Loucy (cell line): ENCODE data around the gene PTGFRN.
A peak's percentile ranks its signal among the peaks of the same experiment; 100 is the strongest.

Experiments used
- EZH2phosphoT487 ChIP-seq: fragments of 200-600 bp; IDR thresholded peaks from 2 replicates; pipeline ENCODE4 v1.6.1; 2018; ENCODE audit warnings: antibody characterized with exemption, mild to moderate bottlenecking, moderate library complexity, borderline replicate concordance
- TF ChIP-seq, protein P1 (sequence below): fragments of 200-600 bp; sonication (generic); conservative IDR thresholded peaks from 2 replicates; pipeline ENCODE4 v1.5.1; 2014; ENCODE audit warnings: mild to moderate bottlenecking, antibody characterized with exemption, low read length

- TF ChIP-seq, protein P1, sequence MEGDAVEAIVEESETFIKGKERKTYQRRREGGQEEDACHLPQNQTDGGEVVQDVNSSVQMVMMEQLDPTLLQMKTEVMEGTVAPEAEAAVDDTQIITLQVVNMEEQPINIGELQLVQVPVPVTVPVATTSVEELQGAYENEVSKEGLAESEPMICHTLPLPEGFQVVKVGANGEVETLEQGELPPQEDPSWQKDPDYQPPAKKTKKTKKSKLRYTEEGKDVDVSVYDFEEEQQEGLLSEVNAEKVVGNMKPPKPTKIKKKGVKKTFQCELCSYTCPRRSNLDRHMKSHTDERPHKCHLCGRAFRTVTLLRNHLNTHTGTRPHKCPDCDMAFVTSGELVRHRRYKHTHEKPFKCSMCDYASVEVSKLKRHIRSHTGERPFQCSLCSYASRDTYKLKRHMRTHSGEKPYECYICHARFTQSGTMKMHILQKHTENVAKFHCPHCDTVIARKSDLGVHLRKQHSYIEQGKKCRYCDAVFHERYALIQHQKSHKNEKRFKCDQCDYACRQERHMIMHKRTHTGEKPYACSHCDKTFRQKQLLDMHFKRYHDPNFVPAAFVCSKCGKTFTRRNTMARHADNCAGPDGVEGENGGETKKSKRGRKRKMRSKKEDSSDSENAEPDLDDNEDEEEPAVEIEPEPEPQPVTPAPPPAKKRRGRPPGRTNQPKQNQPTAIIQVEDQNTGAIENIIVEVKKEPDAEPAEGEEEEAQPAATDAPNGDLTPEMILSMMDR = no peak
- TF ChIP-seq EZH2phosphoT487 = peak; percentile 36; the same call in 1 of the 2 replicates
These were observed 53.4 kb downstream of the PTGFRN start for GRCh38 chr1:116962987-116963639.
